ENCODE data around the gene ITPRID1.

DNA sequence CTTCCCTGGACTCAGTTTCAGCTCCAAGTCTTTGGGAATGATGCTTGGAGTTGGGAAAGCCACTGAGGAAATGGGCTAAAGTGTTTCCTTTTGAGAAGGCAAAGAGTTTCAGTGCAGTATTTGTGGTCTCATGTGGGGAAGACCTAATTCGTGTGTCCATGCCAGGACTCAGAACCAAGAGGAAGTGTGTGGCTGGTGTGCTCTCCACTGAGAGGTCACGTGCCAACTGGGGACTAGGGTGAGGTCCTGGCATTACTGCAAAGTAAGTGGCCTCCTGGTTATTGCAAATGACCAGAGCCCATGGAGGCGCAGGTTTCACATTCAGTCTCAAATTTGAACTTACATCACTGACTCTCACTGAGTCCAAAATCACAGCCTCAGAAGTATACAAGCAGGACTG, 48.6 kb upstream of the ITPRID1 start:
- no peak for TF ChIP-seq CTCF (conservative IDR thresholded peaks at IDR 0.05; ENCODE audit: low read depth, low read length)
- no peak for TF ChIP-seq EZH2 (IDR thresholded peaks at IDR 0.05; ENCODE audit: borderline replicate concordance, low read depth, low read length, poor library complexity, severe bottlenecking)

All from A673 (cell line).